HCT116 (cell line): ENCODE data around the gene SGF29. TPM values are rescaled to one million over a fixed set of nuclear protein-coding genes. Genes with fewer than 3 reads are reported as not detected.

Source experiments
- ATAC-seq: fragments of 200-7000 bp; cut with Tn5 transposase; 2 replicates; pipeline ENCODE4 v1.9.1; 2020; ENCODE audit warnings: mild to moderate bottlenecking, moderate library complexity
- BruUV-seq: library from RNA; stranded (reverse); fragments of 400-500 nt; replicated peaks from 2 replicates; lab custom pipeline; 2021; lab: Mats Ljungman, UMichigan
- CTCF ChIA-PET: fragments of 300-600 bp; sonication (Branson Sonifier 250); formaldehyde crosslinking; loops from one replicate; lab custom pipeline; 2021; ENCODE audit warnings: antibody characterized with exemption; lab: Charles Lee
- POLR2A ChIA-PET: fragments of 300-600, 350-600 bp; sonication (Branson Sonifier 250); formaldehyde crosslinking; loops from one replicate; lab custom pipeline; 2021; ENCODE audit warnings: antibody characterized with exemption; lab: Charles Lee
- RAD21 ChIA-PET, 2 experiments: fragments of 300-600 bp; sonication (Branson Sonifier 250); formaldehyde crosslinking; loops; one replicate each; lab custom pipeline; 2023; ENCODE audit warnings: low total read pairs in 2 of 2; ENCODE audit not compliant: uncharacterized antibody in 2 of 2, unreplicated experiment in 2 of 2, low non-redundant PET in 1 of 2; lab: Charles Lee
- DNase-seq: peaks from one replicate; pipeline ENCODE4 v3.0.0-alpha.2; 2010; ENCODE audit warnings: low read depth, low spot score
- H2AFZ ChIP-seq: fragments of 200-600 bp; shearing (Covaris generic), sonication (generic); 2 replicates; pipeline ENCODE4 v1.6.1; 2017; ENCODE audit warnings: low read depth, mixed run types, mixed read lengths, antibody characterized with exemption, low read length; ENCODE audit not compliant: poor library complexity, severe bottlenecking
- H3K27ac ChIP-seq: 2 replicates; pipeline ENCODE4 v1.5.1; 2012; ENCODE audit warnings: low read depth, low read length
- H3K27me3 ChIP-seq: fragments of 200-600 bp; sonication (generic); 2 replicates; pipeline ENCODE4 v1.6.1; 2016; ENCODE audit warnings: mixed run types, low read length, mixed read lengths; ENCODE audit not compliant: insufficient read depth
- H3K36me3 ChIP-seq, 2 experiments: fragments of 200-500 bp in 1 of 2; fragments of 200-600 bp in 1 of 2; sonication (Bioruptor generic) in 1 of 2; sonication (generic) in 1 of 2; 2 replicates each; pipeline versions ENCODE4 v1.5.1 to v1.6.1; 2014 to 2016; ENCODE audit warnings: low read length in 2 of 2, inconsistent platforms in 1 of 2, mixed read lengths in 1 of 2, mixed run types in 1 of 2; ENCODE audit not compliant: insufficient read depth in 2 of 2, control insufficient read depth in 1 of 2
- H3K4me1 ChIP-seq, 2 experiments: fragments of 200-600 bp in 1 of 2; sonication (generic) in 1 of 2; 2 replicates each; pipeline versions ENCODE4 v1.5.1 to v1.6.1; 2012 to 2017; ENCODE audit warnings: low read length in 2 of 2, inconsistent platforms in 1 of 2, mild to moderate bottlenecking in 1 of 2, mixed read lengths in 1 of 2, mixed run types in 1 of 2, moderate library complexity in 1 of 2; ENCODE audit not compliant: insufficient read depth in 2 of 2, control insufficient read depth in 1 of 2
- H3K4me2 ChIP-seq: fragments of 200-600 bp; sonication (generic); 2 replicates; pipeline ENCODE4 v1.6.1; 2017; ENCODE audit warnings: mixed run types, low read length, mixed read lengths
- H3K4me3 ChIP-seq, 2 experiments: fragments of 200-600 bp in 1 of 2; sonication (generic) in 1 of 2; replicated peaks in 1 of 2; 2 replicates each; pipeline ENCODE4 v1.5.1; 2011 to 2016; ENCODE audit warnings: low read length in 2 of 2, control low read depth in 1 of 2, low read depth in 1 of 2, mild to moderate bottlenecking in 1 of 2, mixed read lengths in 1 of 2, mixed run types in 1 of 2
- H3K79me2 ChIP-seq: fragments of 200-600 bp; sonication (generic); 2 replicates; pipeline ENCODE4 v1.6.1; 2017; ENCODE audit warnings: mild to moderate bottlenecking, mixed run types, low read length, moderate library complexity, mixed read lengths; ENCODE audit not compliant: insufficient read depth
- H3K9ac ChIP-seq: fragments of 200-600 bp; sonication (generic); 2 replicates; pipeline ENCODE4 v1.6.1; 2016; ENCODE audit warnings: low read length, mixed read lengths
- H3K9me2 ChIP-seq: fragments of 200-600 bp; sonication (generic), shearing (Covaris generic); 2 replicates; pipeline ENCODE4 v1.6.1; 2017; ENCODE audit warnings: mixed run types, mild to moderate bottlenecking, moderate library complexity; ENCODE audit not compliant: insufficient read depth
- H3K9me3 ChIP-seq, 2 experiments: fragments of 200-500 bp in 1 of 2; fragments of 200-600 bp in 1 of 2; sonication (Bioruptor generic) in 1 of 2; sonication (generic) in 1 of 2; 2 replicates each; pipeline ENCODE4 v1.6.1; 2014 to 2017; ENCODE audit warnings: low read length in 2 of 2, mixed read lengths in 2 of 2, inconsistent platforms in 1 of 2, low read depth in 1 of 2, mild to moderate bottlenecking in 1 of 2, mixed run types in 1 of 2, moderate library complexity in 1 of 2; ENCODE audit not compliant: control insufficient read depth in 1 of 2, insufficient read depth in 1 of 2
- H4K20me1 ChIP-seq: fragments of 200-600 bp; sonication (generic), shearing (Covaris generic); 2 replicates; pipeline ENCODE4 v1.6.1; 2017; ENCODE audit warnings: mixed run types, mild to moderate bottlenecking, moderate library complexity; ENCODE audit not compliant: insufficient read depth
- CBX3 ChIP-seq: IDR thresholded peaks from 2 replicates; pipeline ENCODE4 v1.6.1; 2012; ENCODE audit warnings: low read depth
- CEBPB ChIP-seq: IDR thresholded peaks from 2 replicates; pipeline ENCODE4 v1.6.1; 2012; ENCODE audit warnings: low read depth
- EGR1 ChIP-seq: IDR thresholded peaks from 2 replicates; pipeline ENCODE4 v1.6.1; 2012; ENCODE audit warnings: low read depth
- EZH2 ChIP-seq: fragments of 200-600 bp; sonication (generic); IDR thresholded peaks from 2 replicates; pipeline ENCODE4 v1.6.1; 2017; ENCODE audit warnings: antibody characterized with exemption, mixed run types
- EZH2phosphoT487 ChIP-seq: fragments of 200-600 bp; IDR thresholded peaks from 2 replicates; pipeline ENCODE4 v1.6.1; 2018; ENCODE audit warnings: antibody characterized with exemption, borderline replicate concordance
- FOSL1 ChIP-seq: IDR thresholded peaks from 2 replicates; pipeline ENCODE4 v1.6.1; 2012; ENCODE audit warnings: low read depth
- JUND ChIP-seq: IDR thresholded peaks from 2 replicates; pipeline ENCODE4 v1.6.1; 2012
- POLR2A ChIP-seq: IDR thresholded peaks from 2 replicates; pipeline ENCODE4 v1.7.0; 2011; ENCODE audit warnings: borderline replicate concordance; ENCODE audit not compliant: insufficient read depth, insufficient read length; ENCODE audit errors: extremely low read depth
- POLR2AphosphoS5 ChIP-seq: IDR thresholded peaks from 2 replicates; pipeline ENCODE4 v1.6.1; 2011; ENCODE audit warnings: mild to moderate bottlenecking, low read depth, low read length, moderate library complexity
- RAD21 ChIP-seq: IDR thresholded peaks from 2 replicates; pipeline ENCODE4 v1.6.1; 2012; ENCODE audit warnings: low read depth, mild to moderate bottlenecking
- REST ChIP-seq: IDR thresholded peaks from 2 replicates; pipeline ENCODE4 v1.6.1; 2012; ENCODE audit warnings: low read depth
- SIN3A ChIP-seq: IDR thresholded peaks from 2 replicates; pipeline ENCODE4 v1.6.1; 2012; ENCODE audit warnings: low read depth
- SP1 ChIP-seq: IDR thresholded peaks from 2 replicates; pipeline ENCODE4 v1.6.1; 2012; ENCODE audit warnings: low read depth
- SRF ChIP-seq: IDR thresholded peaks from 2 replicates; pipeline ENCODE4 v1.6.1; 2012; ENCODE audit warnings: low read depth
- TCF7L2 ChIP-seq: IDR thresholded peaks from 2 replicates; pipeline ENCODE4 v1.7.0; 2011; ENCODE audit warnings: borderline replicate concordance, inconsistent platforms; ENCODE audit not compliant: insufficient read depth, insufficient read length; ENCODE audit errors: extremely low read depth
- YY1 ChIP-seq: IDR thresholded peaks from 2 replicates; pipeline ENCODE4 v1.6.1; 2011; ENCODE audit warnings: low read length, low read depth, moderate library complexity, mild to moderate bottlenecking; ENCODE audit not compliant: insufficient replicate concordance; ENCODE audit errors: extremely low read depth
- intact Hi-C: fragments of 100-400 bp; cut with micrococcal nuclease; formaldehyde crosslinking; loops from 2 replicates; pipeline ENCODE4 v1.10.0; 2022
- total RNA-seq: library from RNA; stranded (reverse); gene quantifications from one replicate; pipeline ENCODE4 v1.2.1, GENCODE V29; 2021; ENCODE audit not compliant: unreplicated experiment
- TF ChIP-seq, protein P1 (sequence below): IDR thresholded peaks from 2 replicates; pipeline ENCODE4 v1.6.1; 2012
- TF ChIP-seq, protein P2 (sequence below): IDR thresholded peaks from 2 replicates; pipeline ENCODE4 v1.6.1; 2011; ENCODE audit warnings: mild to moderate bottlenecking, low read length, moderate library complexity; ENCODE audit not compliant: insufficient replicate concordance; ENCODE audit errors: extremely low read depth
- TF ChIP-seq, protein P3 (sequence below): IDR thresholded peaks from 2 replicates; pipeline ENCODE4 v1.6.1; 2012

Gene SGF29
- total RNA-seq, 1 experiment from 2014 or later = 19.7 TPM

GRCh38 chr16:28527985-28528384, 25.7 kb upstream of the SGF29 start:
- no peaks in the 10 kb centered on the region for H3K79me2 ChIP-seq
- no peak overlapping the region for H2AFZ ChIP-seq
- POLR2A ChIA-PET = no interaction called here
- ATAC-seq (no peak), DNase-seq (no peak)
- H3K4me2 ChIP-seq = no peak overlapping the region
- no peak overlapping the region for H3K27ac ChIP-seq
- TF ChIP-seq, protein P1, sequence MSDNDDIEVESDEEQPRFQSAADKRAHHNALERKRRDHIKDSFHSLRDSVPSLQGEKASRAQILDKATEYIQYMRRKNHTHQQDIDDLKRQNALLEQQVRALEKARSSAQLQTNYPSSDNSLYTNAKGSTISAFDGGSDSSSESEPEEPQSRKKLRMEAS = no peak
- no peak for TF ChIP-seq REST
- no peak for TF ChIP-seq YY1
- TF ChIP-seq, protein P2, sequence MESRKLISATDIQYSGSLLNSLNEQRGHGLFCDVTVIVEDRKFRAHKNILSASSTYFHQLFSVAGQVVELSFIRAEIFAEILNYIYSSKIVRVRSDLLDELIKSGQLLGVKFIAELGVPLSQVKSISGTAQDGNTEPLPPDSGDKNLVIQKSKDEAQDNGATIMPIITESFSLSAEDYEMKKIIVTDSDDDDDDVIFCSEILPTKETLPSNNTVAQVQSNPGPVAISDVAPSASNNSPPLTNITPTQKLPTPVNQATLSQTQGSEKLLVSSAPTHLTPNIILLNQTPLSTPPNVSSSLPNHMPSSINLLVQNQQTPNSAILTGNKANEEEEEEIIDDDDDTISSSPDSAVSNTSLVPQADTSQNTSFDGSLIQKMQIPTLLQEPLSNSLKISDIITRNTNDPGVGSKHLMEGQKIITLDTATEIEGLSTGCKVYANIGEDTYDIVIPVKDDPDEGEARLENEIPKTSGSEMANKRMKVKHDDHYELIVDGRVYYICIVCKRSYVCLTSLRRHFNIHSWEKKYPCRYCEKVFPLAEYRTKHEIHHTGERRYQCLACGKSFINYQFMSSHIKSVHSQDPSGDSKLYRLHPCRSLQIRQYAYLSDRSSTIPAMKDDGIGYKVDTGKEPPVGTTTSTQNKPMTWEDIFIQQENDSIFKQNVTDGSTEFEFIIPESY = no peak
- TF ChIP-seq EZH2phosphoT487 = no peak
- TF ChIP-seq EGR1 = no peak
- TF ChIP-seq JUND = no peak
- no peak for TF ChIP-seq SIN3A
- no peak for TF ChIP-seq EZH2
- TF ChIP-seq POLR2AphosphoS5 = no peak
- no peak for TF ChIP-seq SP1
- no peak for TF ChIP-seq CEBPB
- TF ChIP-seq RAD21 = no peak
- no peak for TF ChIP-seq FOSL1
- TF ChIP-seq POLR2A = no peak
- no peak for TF ChIP-seq CBX3
- TF ChIP-seq, protein P3, sequence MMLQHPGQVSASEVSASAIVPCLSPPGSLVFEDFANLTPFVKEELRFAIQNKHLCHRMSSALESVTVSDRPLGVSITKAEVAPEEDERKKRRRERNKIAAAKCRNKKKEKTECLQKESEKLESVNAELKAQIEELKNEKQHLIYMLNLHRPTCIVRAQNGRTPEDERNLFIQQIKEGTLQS = no peak
- no peak for TF ChIP-seq SRF
- TF ChIP-seq TCF7L2 = no peak
- intact Hi-C loops = no loop called here
- H4K20me1 ChIP-seq = no peaks in the 10 kb centered on the region
- BruUV-seq = no TSS peak
- H3K27me3 ChIP-seq = no peaks in the 10 kb centered on the region
- H3K9ac ChIP-seq = no peak overlapping the region
- RAD21 ChIA-PET = no interaction called here
- CTCF ChIA-PET = no interaction called here
- H3K4me3 ChIP-seq = no peak overlapping the region
- H3K9me2 ChIP-seq = no peaks in the 10 kb centered on the region
- peaks cover 0 to 9% of the 10 kb centered on the region in 2 experiments; a peak in 3 of 4 replicates for H3K4me1 ChIP-seq
- H3K9me3 ChIP-seq = no peaks in the 10 kb centered on the region
- H3K36me3 ChIP-seq = no peaks in the 10 kb centered on the region
